ENCODE results near the gene DAO. TPM values are rescaled to one million over a fixed set of nuclear protein-coding genes. Genes with fewer than 3 reads are reported as not detected.
"Not testable (repeated sequence)": the region's sequence is repeated elsewhere in the genome, so short reads cannot be mapped to it uniquely, and the experiment has no call there.

DAO gene
- total RNA-seq, 2 experiments from 2014 or later, result not detected

GRCh38 chr12:108839018-108839889 lies 40.6 kb upstream of the DAO start:
- H3K36me3 Mint-ChIP-seq (ENCODE audit: low read depth), result peaks cover 25% of the 10 kb centered on the region
- ChIA-PET POLR2A (no interaction called here), CTCF (interaction anchor here (1.0 to 4.7 kb wide), 4 partner anchors 10 to 280 kb away, joined by 3 to 18 read pairs (median 6); partner anchors contain the start of gene ALKBH2)
- H3K27me3 Mint-ChIP-seq, result no peaks in the 10 kb centered on the region
- H3K4me1 Mint-ChIP-seq, result peaks cover 54% of the 10 kb centered on the region
- no peaks in the 10 kb centered on the region for H3K9me3 Mint-ChIP-seq
- DNase-seq, result no peak
- peak overlapping the region; percentile 93 for H3K27ac Mint-ChIP-seq
- H3K4me3 Mint-ChIP-seq, result peak overlapping the region; percentile 42

- DNase-seq, result no peak
- H3K9me3 Mint-ChIP-seq, result no peaks in the 10 kb centered on the region
- peaks cover 52% of the 10 kb centered on the region for H3K4me1 Mint-ChIP-seq
- ChIA-PET POLR2A (no interaction called here), CTCF (interaction anchor here (1.6 to 4.7 kb wide), 2 partner anchors 10 to 127 kb away, joined by 5 to 18 read pairs; no protein-coding TSS in a partner anchor)
- H3K27me3 Mint-ChIP-seq, result no peaks in the 10 kb centered on the region
- no peak overlapping the region for H3K4me3 Mint-ChIP-seq
- peak overlapping the region; percentile 93 for H3K27ac Mint-ChIP-seq
- H3K36me3 Mint-ChIP-seq (ENCODE audit: low read depth), result peaks cover 22% of the 10 kb centered on the region
Measured at GRCh38 chr12:108839890-108840230, 40.0 kb upstream of the DAO start.

GRCh38 chr12:108840605-108841332 lies 39.1 kb upstream of the DAO start:
- peaks cover 18% of the 10 kb centered on the region for H3K36me3 Mint-ChIP-seq (ENCODE audit: low read depth)
- CTCF ChIA-PET, result interaction anchor here (0.7 to 4.7 kb wide), 3 partner anchors 9 to 126 kb away, joined by 3 to 18 read pairs (median 5); no protein-coding TSS in a partner anchor
- no peaks in the 10 kb centered on the region for H3K9me3 Mint-ChIP-seq
- no peak for DNase-seq
- POLR2A ChIA-PET, result no interaction called here
- H3K27ac Mint-ChIP-seq, result peak overlapping the region; percentile 54
- peaks cover 45% of the 10 kb centered on the region for H3K4me1 Mint-ChIP-seq
- no peak overlapping the region for H3K4me3 Mint-ChIP-seq
- no peaks in the 10 kb centered on the region for H3K27me3 Mint-ChIP-seq

- POLR2A ChIA-PET, H3K9me3 Mint-ChIP-seq, H3K27me3 Mint-ChIP-seq, H3K27ac Mint-ChIP-seq, H3K4me3 Mint-ChIP-seq, DNase-seq: not testable (repeated sequence)
- CTCF ChIA-PET, result interaction anchor here (4.7 kb wide), 1 partner anchor 8 kb away, joined by 18 read pairs; no protein-coding TSS in a partner anchor
- Mint-ChIP-seq H3K4me1 (peaks cover 37% of the 10 kb centered on the region), H3K36me3 (ENCODE audit: low read depth) (peaks cover 21% of the 10 kb centered on the region)
Measured at GRCh38 chr12:108841825-108842224, 38.1 kb upstream of the DAO start.

DNA sequence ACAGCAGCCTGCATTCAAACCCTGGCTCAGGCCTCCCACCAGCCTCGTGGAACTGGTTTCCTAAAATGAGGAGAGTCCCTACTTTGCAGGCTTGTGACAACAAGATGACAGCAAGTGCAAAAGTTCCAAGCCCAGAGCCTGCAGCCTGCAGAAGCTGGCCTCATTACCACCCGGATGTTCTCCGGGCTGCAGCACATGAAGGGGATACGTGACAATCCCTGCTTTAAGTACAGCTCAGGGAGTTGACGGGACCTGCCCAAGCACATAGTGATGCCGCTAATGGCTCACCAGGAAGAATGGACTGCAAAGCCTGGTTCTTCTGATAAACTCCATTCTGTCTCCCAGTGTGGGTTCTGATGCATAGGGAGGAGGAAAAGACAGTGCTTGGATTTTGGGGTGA lies 37.5 kb upstream of the DAO start:
- H3K36me3 Mint-ChIP-seq (ENCODE audit: low read depth), result peaks cover 18% of the 10 kb centered on the region

GRCh38 chr12:108843187-108843586 lies 36.7 kb upstream of the DAO start:
- Mint-ChIP-seq H3K27me3 (no peaks in the 10 kb centered on the region), H3K27ac (no peak overlapping the region), H3K4me1 (peaks cover 26% of the 10 kb centered on the region), H3K9me3 (no peaks in the 10 kb centered on the region), H3K36me3 (ENCODE audit: low read depth) (peaks cover 19% of the 10 kb centered on the region), H3K4me3 (no peak overlapping the region)
- ChIA-PET POLR2A (no interaction called here), CTCF (interaction anchor here (0.5 to 0.8 kb wide), 3 partner anchors 8 to 628 kb away, joined by 3 read pairs; no protein-coding TSS in a partner anchor)
- no peak for DNase-seq

More for the DNA sequence above, 37.5 kb upstream of the DAO start:
- H3K27ac Mint-ChIP-seq, result no peak overlapping the region
- H3K4me1 Mint-ChIP-seq, result peaks cover 34% of the 10 kb centered on the region
- no peak for DNase-seq
- CTCF ChIA-PET, result interaction anchor here (0.8 to 4.7 kb wide), 2 partner anchors 7 to 24 kb away, joined by 3 to 18 read pairs; no protein-coding TSS in a partner anchor
- H3K27me3 Mint-ChIP-seq, result no peaks in the 10 kb centered on the region
- POLR2A ChIA-PET, result no interaction called here
- no peak overlapping the region for H3K4me3 Mint-ChIP-seq
- H3K9me3 Mint-ChIP-seq, result no peaks in the 10 kb centered on the region

DNA sequence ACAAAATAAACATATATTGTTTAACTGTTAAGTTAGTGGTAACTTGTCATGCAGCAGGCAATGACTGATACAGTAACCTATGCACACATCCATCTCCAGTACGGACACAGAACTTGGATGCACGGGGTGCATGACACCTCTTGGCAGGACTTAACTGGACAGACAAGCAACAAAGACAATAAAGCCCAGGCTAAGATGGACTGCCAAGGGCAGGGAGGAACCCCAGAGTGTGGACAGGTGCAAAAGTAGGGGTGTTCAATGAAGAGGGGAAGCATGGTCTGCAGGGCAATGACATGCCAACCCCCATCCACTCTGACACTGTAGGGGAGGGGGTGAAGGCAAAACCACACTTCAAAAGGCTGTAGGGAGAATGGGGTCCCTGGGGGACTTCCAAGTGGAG lies 34.2 kb upstream of the DAO start:
- ChIA-PET POLR2A (no interaction called here), CTCF (interaction anchor here (0.5 to 0.6 kb wide), 3 partner anchors 15 to 493 kb away, joined by 3 read pairs; no protein-coding TSS in a partner anchor)
- peaks cover 8% of the 10 kb centered on the region for H3K4me1 Mint-ChIP-seq
- no peak overlapping the region for H3K4me3 Mint-ChIP-seq
- no peak overlapping the region for H3K27ac Mint-ChIP-seq
- peaks cover 20% of the 10 kb centered on the region for H3K36me3 Mint-ChIP-seq (ENCODE audit: low read depth)
- H3K9me3 Mint-ChIP-seq, result no peaks in the 10 kb centered on the region
- no peak for DNase-seq
- no peaks in the 10 kb centered on the region for H3K27me3 Mint-ChIP-seq

- Mint-ChIP-seq H3K4me1 (peaks cover 4% of the 10 kb centered on the region), H3K9me3 (no peaks in the 10 kb centered on the region), H3K27me3 (no peaks in the 10 kb centered on the region), H3K36me3 (ENCODE audit: low read depth) (peaks cover 20% of the 10 kb centered on the region), H3K27ac (no peak overlapping the region), H3K4me3 (no peak overlapping the region)
- POLR2A ChIA-PET, result no interaction called here
- no peak for DNase-seq
- CTCF ChIA-PET, result interaction anchor here (0.7 kb wide), 1 partner anchor 1291 kb away, joined by 4 read pairs; no protein-coding TSS in a partner anchor
Measured at GRCh38 chr12:108846290-108846701, 33.6 kb upstream of the DAO start.

DNA sequence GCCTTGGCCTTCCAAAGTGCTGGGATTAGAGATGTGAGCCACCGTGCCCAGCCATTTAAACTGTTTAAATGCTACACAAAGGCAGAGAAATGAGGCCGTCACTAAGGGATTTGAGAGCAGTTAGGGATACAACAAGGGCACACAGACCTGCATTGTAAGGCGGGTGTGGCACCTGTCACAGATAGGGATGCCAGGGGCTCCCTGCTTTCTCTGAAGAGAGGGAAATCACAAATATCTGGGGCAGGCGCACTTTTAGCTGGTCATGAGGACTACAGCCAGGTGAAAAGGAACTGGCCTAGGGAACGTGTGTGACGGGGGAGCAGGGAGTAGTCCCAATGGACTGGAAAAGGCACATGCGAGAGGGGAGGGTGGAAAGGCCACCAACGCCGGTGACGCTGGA lies 32.2 kb upstream of the DAO start:
- no peak overlapping the region for H3K4me3 Mint-ChIP-seq
- POLR2A ChIA-PET, result no interaction called here

GRCh38 chr12:108849660-108850059 lies 30.2 kb upstream of the DAO start:
- no peaks in the 10 kb centered on the region for H3K9me3 Mint-ChIP-seq
- no peak for DNase-seq
- peaks cover 16% of the 10 kb centered on the region for H3K4me1 Mint-ChIP-seq
- CTCF ChIA-PET, result interaction anchor here (0.7 to 3.2 kb wide), 4 partner anchors 7 to 185 kb away, joined by 3 to 18 read pairs (median 4); partner anchors contain the start of gene SSH1
- POLR2A ChIA-PET, result no interaction called here
- H3K27ac Mint-ChIP-seq, result peak overlapping the region; percentile 54
- no peak overlapping the region for H3K4me3 Mint-ChIP-seq
- peaks cover 32% of the 10 kb centered on the region for H3K36me3 Mint-ChIP-seq (ENCODE audit: low read depth)
- H3K27me3 Mint-ChIP-seq, result no peaks in the 10 kb centered on the region

More for the DNA sequence above, 32.2 kb upstream of the DAO start:
- Mint-ChIP-seq H3K27me3 (no peaks in the 10 kb centered on the region), H3K9me3 (no peaks in the 10 kb centered on the region), H3K4me1 (peaks cover 4% of the 10 kb centered on the region), H3K36me3 (ENCODE audit: low read depth) (peaks cover 24% of the 10 kb centered on the region), H3K27ac (no peak overlapping the region)
- CTCF ChIA-PET, result interaction anchor here (0.6 to 1.7 kb wide), 2 partner anchors 9 to 136 kb away, joined by 4 to 6 read pairs; partner anchors contain the start of gene SSH1
- no peak for DNase-seq

GRCh38 chr12:108850854-108851573 lies 28.9 kb upstream of the DAO start:
- no peaks in the 10 kb centered on the region for H3K27me3 Mint-ChIP-seq
- H3K4me3 Mint-ChIP-seq, result no peak overlapping the region
- no peaks in the 10 kb centered on the region for H3K9me3 Mint-ChIP-seq
- no peak overlapping the region for H3K27ac Mint-ChIP-seq
- peaks cover 26% of the 10 kb centered on the region for H3K4me1 Mint-ChIP-seq
- POLR2A ChIA-PET, result no interaction called here
- peaks cover 36% of the 10 kb centered on the region for H3K36me3 Mint-ChIP-seq (ENCODE audit: low read depth)
- CTCF ChIA-PET, result interaction anchor here (0.6 to 3.2 kb wide), 6 partner anchors 8 to 233 kb away, joined by 3 to 18 read pairs (median 4); no protein-coding TSS in a partner anchor
- no peak for DNase-seq

GRCh38 chr12:108852674-108853309 lies 27.1 kb upstream of the DAO start:
- Mint-ChIP-seq H3K4me1 (peaks cover 36% of the 10 kb centered on the region), H3K27me3 (no peaks in the 10 kb centered on the region), H3K9me3 (no peaks in the 10 kb centered on the region), H3K27ac (no peak overlapping the region), H3K36me3 (ENCODE audit: low read depth) (peaks cover 30% of the 10 kb centered on the region), H3K4me3 (no peak overlapping the region)
- ChIA-PET POLR2A (no interaction called here), CTCF (interaction anchor here (0.5 kb wide), 1 partner anchor 294 kb away, joined by 3 read pairs; no protein-coding TSS in a partner anchor)
- DNase-seq, result no peak
